Peyer's patch (tissue), 4 donors: ENCODE measurements around the gene SPDYE16.
"Not testable (repeated sequence)": the region's sequence is repeated elsewhere in the genome, so short reads cannot be mapped to it uniquely, and the experiment has no call there.

Source experiments
- POLR2A ChIP-seq, 2 donors: fragments of 450-650 bp; IDR thresholded peaks; one replicate each; pipeline ENCODE4 v1.5.1; 2017; ENCODE audit warnings: antibody characterized with exemption in 2 of 2, mild to moderate bottlenecking in 2 of 2, moderate library complexity in 2 of 2
- TF ChIP-seq, protein P1 (sequence below), 6 experiments: fragments of 450-650 bp in 4 of 6; fragments of 200-600 bp in 2 of 6; sonication (generic) in 1 of 6; IDR thresholded peaks; one replicate each; pipeline ENCODE4 v1.5.1; 2017 to 2019; ENCODE audit warnings: antibody characterized with exemption in 6 of 6, mild to moderate bottlenecking in 3 of 6, moderate library complexity in 1 of 6

DNA sequence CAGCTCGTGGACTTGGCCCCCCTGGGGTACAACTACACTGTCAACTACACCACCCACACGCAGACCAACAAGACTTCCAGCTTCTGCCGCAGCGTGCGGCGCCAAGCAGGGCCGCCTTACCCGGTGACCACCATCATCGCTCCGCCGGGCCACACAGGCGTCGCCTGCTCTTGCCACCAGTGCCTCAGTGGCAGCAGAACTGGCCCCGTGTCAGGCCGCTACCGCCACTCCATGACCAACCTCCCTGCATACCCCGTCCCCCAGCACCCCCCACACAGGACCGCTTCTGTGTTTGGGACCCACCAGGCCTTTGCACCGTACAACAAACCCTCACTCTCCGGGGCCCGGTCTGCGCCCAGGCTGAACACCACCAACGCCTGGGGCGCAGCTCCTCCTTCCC is 60.4 kb downstream of the SPDYE16 start:
- TF ChIP-seq, protein P1, sequence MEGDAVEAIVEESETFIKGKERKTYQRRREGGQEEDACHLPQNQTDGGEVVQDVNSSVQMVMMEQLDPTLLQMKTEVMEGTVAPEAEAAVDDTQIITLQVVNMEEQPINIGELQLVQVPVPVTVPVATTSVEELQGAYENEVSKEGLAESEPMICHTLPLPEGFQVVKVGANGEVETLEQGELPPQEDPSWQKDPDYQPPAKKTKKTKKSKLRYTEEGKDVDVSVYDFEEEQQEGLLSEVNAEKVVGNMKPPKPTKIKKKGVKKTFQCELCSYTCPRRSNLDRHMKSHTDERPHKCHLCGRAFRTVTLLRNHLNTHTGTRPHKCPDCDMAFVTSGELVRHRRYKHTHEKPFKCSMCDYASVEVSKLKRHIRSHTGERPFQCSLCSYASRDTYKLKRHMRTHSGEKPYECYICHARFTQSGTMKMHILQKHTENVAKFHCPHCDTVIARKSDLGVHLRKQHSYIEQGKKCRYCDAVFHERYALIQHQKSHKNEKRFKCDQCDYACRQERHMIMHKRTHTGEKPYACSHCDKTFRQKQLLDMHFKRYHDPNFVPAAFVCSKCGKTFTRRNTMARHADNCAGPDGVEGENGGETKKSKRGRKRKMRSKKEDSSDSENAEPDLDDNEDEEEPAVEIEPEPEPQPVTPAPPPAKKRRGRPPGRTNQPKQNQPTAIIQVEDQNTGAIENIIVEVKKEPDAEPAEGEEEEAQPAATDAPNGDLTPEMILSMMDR (IDR thresholded peaks at IDR 0.05), result not testable (repeated sequence)
- TF ChIP-seq POLR2A (IDR thresholded peaks at IDR 0.05), result not testable (repeated sequence)
